OCI-LY3 (cell line): ENCODE results near the gene C3orf49.

ENCODE experiments used
- H2AFZ ChIP-seq: fragments of 200-600, 300-600 bp; shearing (Covaris generic); 2 replicates; pipeline ENCODE4 v1.6.0; 2014; ENCODE audit warnings: antibody characterized with exemption, low read depth, low read length
- H3K27ac ChIP-seq: fragments of 200-600, 300-600 bp; sonication (generic); 2 replicates; pipeline ENCODE4 v1.5.1; 2014; ENCODE audit warnings: mild to moderate bottlenecking, low read length, moderate library complexity, mixed read lengths
- H3K27me3 ChIP-seq: fragments of 200-600, 300-600 bp; sonication (generic); 2 replicates; pipeline ENCODE4 v1.6.1; 2014; ENCODE audit warnings: low read depth, low read length, mixed read lengths
- H3K36me3 ChIP-seq: fragments of 200-600, 300-600 bp; sonication (generic); replicated peaks from 2 replicates; pipeline ENCODE3; 2014; ENCODE audit warnings: low read depth, low read length, mixed read lengths
- H3K4me1 ChIP-seq: fragments of 300-600, 200-600 bp; sonication (generic); 2 replicates; pipeline ENCODE4 v1.6.1; 2014; ENCODE audit warnings: low read length, mixed read lengths
- H3K4me2 ChIP-seq: fragments of 200-600, 300-600 bp; sonication (generic); 2 replicates; pipeline ENCODE4 v1.6.1; 2014; ENCODE audit warnings: low read length, mixed read lengths
- H3K4me3 ChIP-seq: fragments of 300-600, 200-600 bp; sonication (generic); 2 replicates; pipeline ENCODE4 v1.5.1; 2014; ENCODE audit warnings: antibody characterized with exemption, mild to moderate bottlenecking, low read length, moderate library complexity
- H3K79me2 ChIP-seq: fragments of 300-600, 200-600 bp; shearing (Covaris generic); 2 replicates; pipeline ENCODE4 v1.6.1; 2014; ENCODE audit warnings: mild to moderate bottlenecking, low read length, mixed read lengths
- H3K9ac ChIP-seq: fragments of 300-600, 200-600 bp; shearing (Covaris generic); 2 replicates; pipeline ENCODE4 v1.6.0; 2014; ENCODE audit warnings: mild to moderate bottlenecking, low read length, moderate library complexity
- H3K9me3 ChIP-seq: fragments of 200-600, 300-600 bp; shearing (Covaris generic); 2 replicates; pipeline ENCODE4 v1.6.1; 2014; ENCODE audit warnings: low read length, mixed read lengths; ENCODE audit not compliant: insufficient read depth
- H4K20me1 ChIP-seq: fragments of 200-600, 300-600 bp; sonication (generic); 2 replicates; pipeline ENCODE4 v1.6.1; 2016; ENCODE audit warnings: low read length, mixed read lengths; ENCODE audit not compliant: insufficient read depth
- CTCF ChIP-seq: fragments of 200-600, 300-600 bp; sonication (generic); IDR thresholded peaks from 2 replicates; pipeline ENCODE4 v1.5.1; 2014; ENCODE audit warnings: antibody characterized with exemption, low read length, low read depth
- EZH2phosphoT487 ChIP-seq: fragments of 200-600 bp; shearing (Covaris generic); IDR thresholded peaks from 2 replicates; pipeline ENCODE4 v1.6.1; 2018; ENCODE audit warnings: antibody characterized with exemption, mixed run types, low read depth

The C3orf49 gene

GRCh38 chr3:63803911-63804310, 15.2 kb upstream of the C3orf49 start:
- no peaks in the 10 kb centered on the region for H3K36me3 ChIP-seq
- no peak overlapping the region for H3K4me2 ChIP-seq
- no peaks in the 10 kb centered on the region for H3K9me3 ChIP-seq
- no peaks in the 10 kb centered on the region for H3K27me3 ChIP-seq
- no peaks in the 10 kb centered on the region for H4K20me1 ChIP-seq
- H3K4me3 ChIP-seq, result no peak overlapping the region
- no peaks in the 10 kb centered on the region for H3K79me2 ChIP-seq
- no peaks in the 10 kb centered on the region for H3K4me1 ChIP-seq
- no peak overlapping the region for H3K9ac ChIP-seq
- TF ChIP-seq CTCF (no peak), EZH2phosphoT487 (no peak)
- no peak overlapping the region for H3K27ac ChIP-seq
- no peak overlapping the region for H2AFZ ChIP-seq

GRCh38 chr3:63807961-63808565, 11.0 kb upstream of the C3orf49 start:
- Histone ChIP-seq H2AFZ (no peak overlapping the region), H3K79me2 (no peaks in the 10 kb centered on the region), H3K36me3 (peaks cover 2% of the 10 kb centered on the region), H4K20me1 (no peaks in the 10 kb centered on the region), H3K9ac (no peak overlapping the region), H3K27ac (no peak overlapping the region), H3K27me3 (no peaks in the 10 kb centered on the region), H3K4me2 (no peak overlapping the region), H3K9me3 (no peaks in the 10 kb centered on the region), H3K4me3 (no peak overlapping the region), H3K4me1 (no peaks in the 10 kb centered on the region)
- no peak for TF ChIP-seq CTCF
- TF ChIP-seq EZH2phosphoT487, result no peak

DNA sequence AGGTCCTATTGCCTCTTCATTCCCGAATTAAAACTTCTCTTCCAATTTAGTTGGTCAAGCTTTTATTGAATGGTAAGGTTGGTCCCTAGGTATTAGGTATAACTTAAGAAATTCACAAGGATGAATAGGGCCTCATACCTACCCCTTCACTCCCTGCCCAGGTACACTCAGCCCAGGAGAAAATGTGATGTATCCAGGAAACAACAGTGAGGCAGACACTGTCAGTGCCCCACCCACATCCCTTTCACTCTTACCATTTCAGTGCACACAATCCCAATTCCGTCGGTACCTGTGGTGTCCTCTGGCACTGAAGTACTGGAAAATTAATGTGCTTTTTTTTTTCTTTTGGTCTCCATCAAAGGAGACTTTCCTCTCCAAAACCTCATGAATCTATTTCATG, 10.5 kb upstream of the C3orf49 start:
- H3K36me3 ChIP-seq, result peaks cover 2% of the 10 kb centered on the region
- no peak overlapping the region for H3K27ac ChIP-seq
- H3K79me2 ChIP-seq, result no peaks in the 10 kb centered on the region
- no peak overlapping the region for H3K9ac ChIP-seq
- H3K27me3 ChIP-seq, result no peaks in the 10 kb centered on the region
- H3K4me2 ChIP-seq, result no peak overlapping the region
- no peaks in the 10 kb centered on the region for H4K20me1 ChIP-seq
- no peak for TF ChIP-seq CTCF
- TF ChIP-seq EZH2phosphoT487, result no peak
- H3K4me1 ChIP-seq, result no peaks in the 10 kb centered on the region
- H3K4me3 ChIP-seq, result no peak overlapping the region
- no peak overlapping the region for H2AFZ ChIP-seq
- H3K9me3 ChIP-seq, result no peaks in the 10 kb centered on the region

- no peak for TF ChIP-seq EZH2phosphoT487
- TF ChIP-seq CTCF, result no peak
These were observed 9.5 kb upstream of the C3orf49 start for GRCh38 chr3:63809607-63810006.

More at GRCh38 chr3:63809607-63810006, 9.5 kb upstream of the C3orf49 start:
- H3K4me1 ChIP-seq, result no peaks in the 10 kb centered on the region
- peaks cover 5% of the 10 kb centered on the region for H3K36me3 ChIP-seq
- no peak overlapping the region for H3K4me3 ChIP-seq
- H3K4me2 ChIP-seq, result no peak overlapping the region
- no peak overlapping the region for H3K9ac ChIP-seq
- no peaks in the 10 kb centered on the region for H4K20me1 ChIP-seq
- H2AFZ ChIP-seq, result no peak overlapping the region
- H3K27ac ChIP-seq, result no peak overlapping the region
- H3K27me3 ChIP-seq, result no peaks in the 10 kb centered on the region
- no peaks in the 10 kb centered on the region for H3K79me2 ChIP-seq
- no peaks in the 10 kb centered on the region for H3K9me3 ChIP-seq
